Tibial nerve (tissue), 3 donors: ENCODE results near the gene KRTAP5-8.

ENCODE experiments used
- CTCF ChIP-seq, 5 experiments: fragments of 200-600 bp in 3 of 5; fragments of 450-650 bp in 2 of 5; sonication (generic) in 3 of 5; IDR thresholded peaks; one replicate each; pipeline ENCODE4 v1.5.1; 2016 to 2019; ENCODE audit warnings: antibody characterized with exemption in 5 of 5, mild to moderate bottlenecking in 3 of 5, moderate library complexity in 2 of 5
- POLR2A ChIP-seq, 2 donors: fragments of 450-650 bp; IDR thresholded peaks; one replicate each; pipeline ENCODE4 v1.6.1; 2017; ENCODE audit warnings: antibody characterized with exemption in 2 of 2, mild to moderate bottlenecking in 2 of 2, moderate library complexity in 2 of 2

GRCh38 chr11:71548120-71548519 is 10.3 kb downstream of the KRTAP5-8 start, which contains the start of gene KRTAP5-9:
- TF ChIP-seq POLR2A (IDR thresholded peaks at IDR 0.05) (no peak), CTCF (IDR thresholded peaks at IDR 0.05) (no peak)
